Spleen (tissue), 7 donors: ENCODE results near the gene SAMD7.

Experiments used
- CTCF ChIP-seq, 11 experiments: fragments of 200-600 bp in 7 of 11; fragments of 450-650 bp in 4 of 11; sonication (generic) in 4 of 11; IDR thresholded peaks in 8 of 11; conservative IDR thresholded peaks in 3 of 11; 1 replicate in 7 of 11; 2 replicates in 4 of 11; pipeline versions ENCODE4 v1.4.0 to v1.8.0; 2016 to 2021; ENCODE audit warnings: antibody characterized with exemption in 11 of 11, inconsistent platforms in 4 of 11, mild to moderate bottlenecking in 1 of 11
- POLR2A ChIP-seq, 3 donors: fragments of 450-650 bp; IDR thresholded peaks; one replicate each; pipeline ENCODE4 v1.5.1; 2017; ENCODE audit warnings: antibody characterized with exemption in 3 of 3, mild to moderate bottlenecking in 1 of 3
- donor health status: DM: no; HTN: no; CAD: no; lungs with moderate emphysema.
- donor health status: DM: no; HTN: no; CAD: no.
- donor health status: DM: no; HTN: no; CAD: no.

GRCh38 chr3:169907476-169907875 lies 3.9 kb upstream of the SAMD7 start:
- TF ChIP-seq CTCF (IDR thresholded peaks at IDR 0.05 in 8 of 11, conservative IDR thresholded peaks at IDR 0.05 in 3 of 11) = no peak
- no peak for TF ChIP-seq POLR2A (IDR thresholded peaks at IDR 0.05)
